ENCODE data around the gene SLC9A8.
"Not testable (repeated sequence)": the region's sequence is repeated elsewhere in the genome, so short reads cannot be mapped to it uniquely, and the experiment has no call there.

SLC9A8 gene

GRCh38 chr20:49812507-49813304, at the start of gene SLC9A8:
TSS of gene SLC9A8 (plus strand) at chr20:49812828. CDS start at chr20:49812923, 95 bp downstream.
- DNase-seq (ENCODE audit: low read depth in 2 of 3, low spot score in 1 of 3), result peak; percentile 71 to 77 (median 71)

- no peak for DNase-seq (ENCODE audit: low read depth in 2 of 3, low spot score in 1 of 3)
Observed at GRCh38 chr20:49762940-49763766, 49.5 kb upstream of the SLC9A8 start.

- DNase-seq (ENCODE audit: low read depth in 2 of 3, low spot score in 1 of 3), result no peak
Observed at GRCh38 chr20:49765413-49765736, 47.3 kb upstream of the SLC9A8 start.

- DNase-seq (ENCODE audit: low read depth in 2 of 3, low spot score in 1 of 3), result no peak
Observed at GRCh38 chr20:49765846-49766541, 46.6 kb upstream of the SLC9A8 start.

- no peak for DNase-seq (ENCODE audit: low read depth in 2 of 3, low spot score in 1 of 3)
Observed at GRCh38 chr20:49766979-49767521, 45.6 kb upstream of the SLC9A8 start.

GRCh38 chr20:49768204-49769047, 44.2 kb upstream of the SLC9A8 start:
- no peak for DNase-seq (ENCODE audit: low read depth in 2 of 3, low spot score in 1 of 3)

GRCh38 chr20:49769048-49769581, 43.5 kb upstream of the SLC9A8 start:
- DNase-seq (ENCODE audit: low read depth in 2 of 3, low spot score in 1 of 3), result no peak

- no peak for DNase-seq (ENCODE audit: low read depth in 2 of 3, low spot score in 1 of 3)
Observed at GRCh38 chr20:49770634-49771033, 42.0 kb upstream of the SLC9A8 start.

- not testable (repeated sequence) for DNase-seq (ENCODE audit: low read depth in 2 of 3, low spot score in 1 of 3)
Observed at GRCh38 chr20:49774213-49774612, 38.4 kb upstream of the SLC9A8 start.

GRCh38 chr20:49775229-49775693, 37.4 kb upstream of the SLC9A8 start:
- no peak for DNase-seq (ENCODE audit: low read depth in 2 of 3, low spot score in 1 of 3)

GRCh38 chr20:49779972-49780371, 32.7 kb upstream of the SLC9A8 start:
- DNase-seq (ENCODE audit: low read depth in 2 of 3, low spot score in 1 of 3), result no peak

- DNase-seq (ENCODE audit: low read depth in 2 of 3, low spot score in 1 of 3), result no peak
Observed at GRCh38 chr20:49781676-49782075, 31.0 kb upstream of the SLC9A8 start.

- DNase-seq (ENCODE audit: low read depth in 2 of 3, low spot score in 1 of 3), result not testable (repeated sequence)
Observed at GRCh38 chr20:49782439-49782838, 30.2 kb upstream of the SLC9A8 start.

- DNase-seq (ENCODE audit: low read depth in 2 of 3, low spot score in 1 of 3), result not testable (repeated sequence)
Observed at GRCh38 chr20:49783021-49783995, 29.3 kb upstream of the SLC9A8 start.

- no peak for DNase-seq (ENCODE audit: low read depth in 2 of 3, low spot score in 1 of 3)
Observed at GRCh38 chr20:49784291-49784690, 28.3 kb upstream of the SLC9A8 start.

- no peak for DNase-seq (ENCODE audit: low read depth in 2 of 3, low spot score in 1 of 3)
Observed at GRCh38 chr20:49785149-49785851, 27.3 kb upstream of the SLC9A8 start.

- no peak for DNase-seq (ENCODE audit: low read depth in 2 of 3, low spot score in 1 of 3)
Observed at GRCh38 chr20:49785852-49786175, 26.8 kb upstream of the SLC9A8 start.

GRCh38 chr20:49786196-49786595, 26.4 kb upstream of the SLC9A8 start:
- DNase-seq (ENCODE audit: low read depth in 2 of 3, low spot score in 1 of 3), result no peak
